ENCODE measurements around the gene TSPAN17.

Gene TSPAN17

DNA sequence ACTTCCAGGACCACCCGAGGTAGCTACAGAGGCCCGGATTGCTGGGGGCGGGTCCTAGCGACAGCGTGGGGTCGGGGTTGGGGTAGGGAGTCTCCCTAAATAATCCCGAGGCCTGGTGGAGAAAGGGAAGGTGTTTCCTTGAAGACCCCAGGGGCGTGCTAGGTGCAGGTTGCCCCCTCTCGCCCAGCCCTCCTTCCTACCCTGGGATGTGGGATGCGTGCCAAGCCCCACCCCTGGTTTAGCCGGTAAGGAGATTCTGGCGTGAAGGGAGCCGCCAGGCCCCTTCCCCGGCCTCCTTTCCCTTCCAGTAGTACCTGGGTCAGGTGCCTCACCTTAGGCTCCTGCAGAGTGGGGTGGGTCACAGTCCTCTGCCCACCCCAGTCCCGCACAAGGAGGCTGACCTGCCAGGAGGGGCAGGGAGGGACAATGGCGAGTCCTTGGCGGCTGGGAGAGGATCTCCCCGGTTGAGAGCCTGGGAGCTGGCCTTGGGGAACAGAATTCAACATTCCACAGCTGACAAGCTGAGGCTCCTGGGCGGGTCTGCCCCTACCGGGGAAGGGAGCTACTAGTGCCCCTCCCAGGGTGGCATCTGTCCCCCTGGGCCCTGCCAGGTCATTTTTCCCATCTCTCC lies 674 bp downstream of the TSPAN17 start:
- TF ChIP-seq NFIC (IDR thresholded peaks at IDR 0.05) (peak; percentile 71), USF1 (IDR thresholded peaks at IDR 0.05) (0 out of 2 replicates have a peak, but pooled peaks have one; percentile 44), EGR1 (IDR thresholded peaks at IDR 0.05) (no peak)

DNA sequence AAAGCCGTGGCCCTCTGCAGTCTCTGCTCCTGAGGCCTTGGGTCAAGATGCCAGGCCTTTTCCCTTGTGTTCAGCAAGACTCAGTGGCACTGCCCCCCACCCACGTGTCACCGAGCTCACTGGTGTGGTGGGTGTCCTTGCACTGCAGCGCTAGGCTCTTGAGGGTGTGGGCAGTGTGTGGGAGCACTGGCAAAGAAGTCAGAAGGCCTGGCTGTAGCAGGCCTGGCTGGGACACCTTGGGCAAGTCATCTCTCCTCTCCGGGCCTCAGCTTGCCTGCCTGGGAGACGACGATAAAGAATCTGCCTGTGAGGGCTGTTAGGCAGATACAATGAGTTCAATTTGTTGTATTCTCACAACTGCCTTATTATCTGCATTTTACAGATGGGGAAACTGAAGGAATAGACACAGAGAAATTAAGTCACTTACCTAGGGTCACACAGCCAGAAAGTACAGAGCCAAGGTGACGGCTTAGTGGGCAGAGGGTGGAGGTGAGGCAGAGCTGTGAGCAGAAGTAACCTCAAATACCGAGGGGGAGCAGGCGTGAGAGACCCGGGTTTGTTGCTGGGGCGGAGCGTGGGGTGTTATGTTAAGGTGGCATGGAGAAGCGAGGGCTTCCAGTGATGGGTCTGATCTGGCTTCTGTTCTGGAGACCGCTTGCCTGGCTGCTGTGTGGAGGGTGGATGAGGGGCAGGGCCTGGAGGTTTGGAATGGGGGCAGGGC lies 1.4 kb downstream of the TSPAN17 start:
- TF ChIP-seq YY1 (IDR thresholded peaks at IDR 0.05; ENCODE audit: low read depth) = no peak
- no peak for TF ChIP-seq CEBPB (IDR thresholded peaks at IDR 0.05)
- TF ChIP-seq FOXM1 (IDR thresholded peaks at IDR 0.05; ENCODE audit: borderline replicate concordance, low read depth) = no peak
- no peak for TF ChIP-seq TEAD4 (IDR thresholded peaks at IDR 0.05)
- TF ChIP-seq TCF12 (IDR thresholded peaks at IDR 0.05; ENCODE audit: low read depth) = no peak
- TF ChIP-seq EP300 (IDR thresholded peaks at IDR 0.05; ENCODE audit: borderline replicate concordance) = no peak
- TF ChIP-seq ZBTB7A (IDR thresholded peaks at IDR 0.05; ENCODE audit: low read depth) = no peak
- TF ChIP-seq EGR1 (IDR thresholded peaks at IDR 0.05) = no peak
- TF ChIP-seq RAD21 (IDR thresholded peaks at IDR 0.05; ENCODE audit: low read depth) = no peak
- TF ChIP-seq CREB1 (IDR thresholded peaks at IDR 0.05; ENCODE audit: low read depth) = no peak
- TF ChIP-seq, protein P1, sequence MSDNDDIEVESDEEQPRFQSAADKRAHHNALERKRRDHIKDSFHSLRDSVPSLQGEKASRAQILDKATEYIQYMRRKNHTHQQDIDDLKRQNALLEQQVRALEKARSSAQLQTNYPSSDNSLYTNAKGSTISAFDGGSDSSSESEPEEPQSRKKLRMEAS (IDR thresholded peaks at IDR 0.05) = no peak
- TF ChIP-seq, protein P2, sequence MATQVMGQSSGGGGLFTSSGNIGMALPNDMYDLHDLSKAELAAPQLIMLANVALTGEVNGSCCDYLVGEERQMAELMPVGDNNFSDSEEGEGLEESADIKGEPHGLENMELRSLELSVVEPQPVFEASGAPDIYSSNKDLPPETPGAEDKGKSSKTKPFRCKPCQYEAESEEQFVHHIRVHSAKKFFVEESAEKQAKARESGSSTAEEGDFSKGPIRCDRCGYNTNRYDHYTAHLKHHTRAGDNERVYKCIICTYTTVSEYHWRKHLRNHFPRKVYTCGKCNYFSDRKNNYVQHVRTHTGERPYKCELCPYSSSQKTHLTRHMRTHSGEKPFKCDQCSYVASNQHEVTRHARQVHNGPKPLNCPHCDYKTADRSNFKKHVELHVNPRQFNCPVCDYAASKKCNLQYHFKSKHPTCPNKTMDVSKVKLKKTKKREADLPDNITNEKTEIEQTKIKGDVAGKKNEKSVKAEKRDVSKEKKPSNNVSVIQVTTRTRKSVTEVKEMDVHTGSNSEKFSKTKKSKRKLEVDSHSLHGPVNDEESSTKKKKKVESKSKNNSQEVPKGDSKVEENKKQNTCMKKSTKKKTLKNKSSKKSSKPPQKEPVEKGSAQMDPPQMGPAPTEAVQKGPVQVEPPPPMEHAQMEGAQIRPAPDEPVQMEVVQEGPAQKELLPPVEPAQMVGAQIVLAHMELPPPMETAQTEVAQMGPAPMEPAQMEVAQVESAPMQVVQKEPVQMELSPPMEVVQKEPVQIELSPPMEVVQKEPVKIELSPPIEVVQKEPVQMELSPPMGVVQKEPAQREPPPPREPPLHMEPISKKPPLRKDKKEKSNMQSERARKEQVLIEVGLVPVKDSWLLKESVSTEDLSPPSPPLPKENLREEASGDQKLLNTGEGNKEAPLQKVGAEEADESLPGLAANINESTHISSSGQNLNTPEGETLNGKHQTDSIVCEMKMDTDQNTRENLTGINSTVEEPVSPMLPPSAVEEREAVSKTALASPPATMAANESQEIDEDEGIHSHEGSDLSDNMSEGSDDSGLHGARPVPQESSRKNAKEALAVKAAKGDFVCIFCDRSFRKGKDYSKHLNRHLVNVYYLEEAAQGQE (IDR thresholded peaks at IDR 0.05; ENCODE audit: low read depth) = no peak
- TF ChIP-seq NFIC (IDR thresholded peaks at IDR 0.05) = no peak
- no peak for TF ChIP-seq USF1 (IDR thresholded peaks at IDR 0.05)
- no peak for TF ChIP-seq TAF1 (IDR thresholded peaks at IDR 0.05; ENCODE audit: low read depth)

DNA sequence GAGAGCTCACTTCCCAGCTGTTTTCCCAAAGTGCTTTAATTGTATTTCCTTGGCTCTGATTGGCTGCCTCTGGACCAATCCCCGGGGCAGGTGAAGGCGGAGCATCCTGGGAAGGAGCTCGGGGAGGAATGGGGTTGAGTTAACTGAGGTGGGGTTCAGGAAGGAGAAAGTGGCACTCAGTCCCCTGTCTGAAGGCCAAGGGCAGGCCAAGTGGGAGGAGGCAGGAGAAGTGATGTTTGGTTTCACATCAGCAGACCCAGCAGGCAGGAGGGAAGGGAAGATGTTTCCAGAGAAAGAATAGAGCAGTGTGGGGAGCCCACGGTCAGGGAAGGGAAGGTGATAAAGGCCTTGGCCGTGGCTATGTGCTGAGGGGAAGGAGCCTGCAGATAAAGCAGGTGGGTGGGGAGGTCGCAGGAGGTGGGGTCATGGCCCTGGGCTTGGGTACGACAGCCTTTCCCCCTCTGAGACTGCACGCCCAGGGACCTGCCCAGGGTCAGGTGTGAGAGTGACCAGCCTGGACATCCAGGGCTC lies 3.1 kb downstream of the TSPAN17 start:
- TF ChIP-seq EP300 (IDR thresholded peaks at IDR 0.05; ENCODE audit: borderline replicate concordance) (no peak), TAF1 (IDR thresholded peaks at IDR 0.05; ENCODE audit: low read depth) (no peak), CEBPB (IDR thresholded peaks at IDR 0.05) (no peak)

DNA sequence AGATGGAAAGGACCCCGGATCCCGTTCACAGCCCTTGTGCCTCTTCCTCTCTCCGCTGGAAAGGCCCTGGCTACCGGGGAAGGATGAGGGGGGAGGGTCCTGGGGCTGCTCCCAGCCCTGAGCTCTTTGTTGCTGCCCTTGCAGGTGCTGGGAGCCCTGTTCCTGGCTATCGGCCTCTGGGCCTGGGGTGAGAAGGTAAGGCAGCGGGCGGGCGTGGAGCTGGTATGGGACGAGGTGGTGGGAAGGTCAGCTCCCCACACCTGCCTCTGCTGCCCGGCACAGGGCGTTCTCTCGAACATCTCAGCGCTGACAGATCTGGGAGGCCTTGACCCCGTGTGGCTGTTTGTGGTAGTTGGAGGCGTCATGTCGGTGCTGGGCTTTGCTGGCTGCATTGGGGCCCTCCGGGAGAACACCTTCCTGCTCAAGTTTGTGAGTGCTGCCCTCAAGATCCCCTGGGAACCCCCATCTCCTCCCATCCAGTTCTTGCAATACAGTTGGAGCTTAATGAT lies 4.2 kb downstream of the TSPAN17 start:
- TF ChIP-seq EGR1 (IDR thresholded peaks at IDR 0.05) = no peak
- no peak for TF ChIP-seq EP300 (IDR thresholded peaks at IDR 0.05; ENCODE audit: borderline replicate concordance)
- TF ChIP-seq FOXM1 (IDR thresholded peaks at IDR 0.05; ENCODE audit: borderline replicate concordance, low read depth) = no peak
- no peak for TF ChIP-seq ZBTB7A (IDR thresholded peaks at IDR 0.05; ENCODE audit: low read depth)
- no peak for TF ChIP-seq NFIC (IDR thresholded peaks at IDR 0.05)
- no peak for TF ChIP-seq CEBPB (IDR thresholded peaks at IDR 0.05)
- TF ChIP-seq CREB1 (IDR thresholded peaks at IDR 0.05; ENCODE audit: low read depth) = no peak
- no peak for TF ChIP-seq YY1 (IDR thresholded peaks at IDR 0.05; ENCODE audit: low read depth)
- no peak for TF ChIP-seq TAF1 (IDR thresholded peaks at IDR 0.05; ENCODE audit: low read depth)
- no peak for TF ChIP-seq USF1 (IDR thresholded peaks at IDR 0.05)
- TF ChIP-seq RAD21 (IDR thresholded peaks at IDR 0.05; ENCODE audit: low read depth) = no peak
- TF ChIP-seq, protein P1 (IDR thresholded peaks at IDR 0.05) = no peak
- TF ChIP-seq, protein P2 (IDR thresholded peaks at IDR 0.05; ENCODE audit: low read depth) = no peak
- TF ChIP-seq TCF12 (IDR thresholded peaks at IDR 0.05; ENCODE audit: low read depth) = no peak
- no peak for TF ChIP-seq TEAD4 (IDR thresholded peaks at IDR 0.05)

DNA sequence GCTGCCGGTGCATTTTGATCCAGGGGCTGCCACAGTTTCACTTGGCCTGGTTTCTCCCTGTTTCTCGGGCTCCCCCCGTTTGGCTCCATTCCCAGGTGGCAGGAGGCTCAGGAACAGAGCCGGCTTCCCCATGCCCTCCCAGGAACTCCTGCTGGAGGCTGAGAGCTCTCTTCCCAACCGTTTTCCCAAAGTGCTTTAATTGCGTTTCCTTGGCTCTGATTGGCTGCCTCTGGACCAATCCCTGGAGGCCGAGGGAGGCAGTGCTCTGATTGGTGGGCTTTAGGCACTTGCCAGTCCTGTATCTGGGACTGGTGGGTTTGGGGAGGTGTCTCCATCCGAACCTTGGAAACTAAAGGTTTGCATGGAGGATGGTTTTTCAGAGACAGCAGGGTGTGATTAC lies 4.9 kb downstream of the TSPAN17 start:
- TF ChIP-seq EGR1 (IDR thresholded peaks at IDR 0.05) (no peak), CREB1 (IDR thresholded peaks at IDR 0.05; ENCODE audit: low read depth) (no peak), RAD21 (IDR thresholded peaks at IDR 0.05; ENCODE audit: low read depth) (no peak), TCF12 (IDR thresholded peaks at IDR 0.05; ENCODE audit: low read depth) (no peak), FOXM1 (IDR thresholded peaks at IDR 0.05; ENCODE audit: borderline replicate concordance, low read depth) (no peak), EP300 (IDR thresholded peaks at IDR 0.05; ENCODE audit: borderline replicate concordance) (no peak), TEAD4 (IDR thresholded peaks at IDR 0.05) (no peak), USF1 (IDR thresholded peaks at IDR 0.05) (no peak), ZBTB7A (IDR thresholded peaks at IDR 0.05; ENCODE audit: low read depth) (no peak), YY1 (IDR thresholded peaks at IDR 0.05; ENCODE audit: low read depth) (no peak), TAF1 (IDR thresholded peaks at IDR 0.05; ENCODE audit: low read depth) (no peak), CEBPB (IDR thresholded peaks at IDR 0.05) (no peak), NFIC (IDR thresholded peaks at IDR 0.05) (no peak)
- TF ChIP-seq, protein P1 (IDR thresholded peaks at IDR 0.05) = no peak
- TF ChIP-seq, protein P2 (IDR thresholded peaks at IDR 0.05; ENCODE audit: low read depth) = no peak

Data from Ishikawa (cell line).